ENCODE data around the gene BBOX1. TPM values are rescaled to one million over a fixed set of nuclear protein-coding genes. Genes with fewer than 3 reads are reported as not detected.

The BBOX1 gene
- total RNA-seq, 4 donors from 2014 or later = not detected

- H3K27me3 ChIP-seq = no peaks in the 10 kb centered on the region
- no peaks in the 10 kb centered on the region for H3K36me3 ChIP-seq
- DNase-seq = no peak
- H3K27ac ChIP-seq = no peak overlapping the region
- H3K9me3 ChIP-seq = no peaks in the 10 kb centered on the region
- TF ChIP-seq POLR2A (IDR thresholded peaks at IDR 0.05) (no peak), CTCF (IDR thresholded peaks at IDR 0.05) (no peak)
- no peak overlapping the region for H3K4me3 ChIP-seq
- H3K4me1 ChIP-seq = no peaks in the 10 kb centered on the region
These were observed 42.6 kb downstream of the BBOX1 start for GRCh38 chr11:27083241-27083640.

- no peaks in the 10 kb centered on the region for H3K36me3 ChIP-seq
- no peak for DNase-seq
- no peak overlapping the region for H3K27ac ChIP-seq
- H3K9me3 ChIP-seq = no peaks in the 10 kb centered on the region
- TF ChIP-seq POLR2A (IDR thresholded peaks at IDR 0.05) = no peak
- no peaks in the 10 kb centered on the region for H3K4me1 ChIP-seq
- no peaks in the 10 kb centered on the region for H3K27me3 ChIP-seq
- no peak overlapping the region for H3K4me3 ChIP-seq
These were observed 43.2 kb downstream of the BBOX1 start for GRCh38 chr11:27083782-27084181.

- Histone ChIP-seq H3K4me3 (no peak overlapping the region), H3K9me3 (no peaks in the 10 kb centered on the region), H3K27me3 (no peaks in the 10 kb centered on the region), H3K36me3 (no peaks in the 10 kb centered on the region), H3K4me1 (no peaks in the 10 kb centered on the region), H3K27ac (no peak overlapping the region)
- no peak for DNase-seq
- TF ChIP-seq POLR2A (IDR thresholded peaks at IDR 0.05) (no peak), CTCF (IDR thresholded peaks at IDR 0.05) (no peak)
These were observed 43.9 kb downstream of the BBOX1 start for GRCh38 chr11:27084518-27084917.

GRCh38 chr11:27085111-27085510, 44.5 kb downstream of the BBOX1 start:
- no peaks in the 10 kb centered on the region for H3K9me3 ChIP-seq
- no peaks in the 10 kb centered on the region for H3K27me3 ChIP-seq
- no peaks in the 10 kb centered on the region for H3K36me3 ChIP-seq
- no peaks in the 10 kb centered on the region for H3K4me1 ChIP-seq
- TF ChIP-seq CTCF (IDR thresholded peaks at IDR 0.05) = no peak
- TF ChIP-seq POLR2A (IDR thresholded peaks at IDR 0.05) = no peak
- no peak overlapping the region for H3K4me3 ChIP-seq
- no peak for DNase-seq
- H3K27ac ChIP-seq = no peak overlapping the region

GRCh38 chr11:27085605-27086004, 45.0 kb downstream of the BBOX1 start:
- Histone ChIP-seq H3K27me3 (no peaks in the 10 kb centered on the region), H3K4me3 (no peak overlapping the region), H3K27ac (no peak overlapping the region), H3K36me3 (no peaks in the 10 kb centered on the region), H3K9me3 (no peaks in the 10 kb centered on the region), H3K4me1 (no peaks in the 10 kb centered on the region)
- no peak for DNase-seq
- no peak for TF ChIP-seq POLR2A (IDR thresholded peaks at IDR 0.05)
- no peak for TF ChIP-seq CTCF (IDR thresholded peaks at IDR 0.05)

GRCh38 chr11:27087432-27087831, 46.8 kb downstream of the BBOX1 start:
- H3K27me3 ChIP-seq = no peaks in the 10 kb centered on the region
- DNase-seq = no peak
- H3K4me1 ChIP-seq = no peaks in the 10 kb centered on the region
- H3K36me3 ChIP-seq = no peaks in the 10 kb centered on the region
- no peak overlapping the region for H3K4me3 ChIP-seq
- H3K27ac ChIP-seq = no peak overlapping the region
- no peaks in the 10 kb centered on the region for H3K9me3 ChIP-seq
- TF ChIP-seq POLR2A (IDR thresholded peaks at IDR 0.05) (no peak), CTCF (IDR thresholded peaks at IDR 0.05) (no peak)
